GM12878 (cell line): Measurements from ENCODE around the gene LMO2. TPM values are rescaled to one million over a fixed set of nuclear protein-coding genes. Genes with fewer than 3 reads are reported as not detected.
A peak's percentile ranks its signal among the peaks of the same experiment; 100 is the strongest.

Experiments used
- ATF2 ChIP-seq: IDR thresholded peaks from 2 replicates; pipeline ENCODE4 v1.6.1; 2012; ENCODE audit warnings: low read length, inconsistent platforms
- CUX1 ChIP-seq: IDR thresholded peaks from 2 replicates; pipeline ENCODE4 v1.6.1; 2012; ENCODE audit warnings: improper control_type of control experiment, low read depth, low read length; ENCODE audit not compliant: insufficient replicate concordance
- GABPA ChIP-seq: IDR thresholded peaks from 2 replicates; pipeline ENCODE4 v1.6.1; 2014; ENCODE audit warnings: antibody characterized with exemption, low read depth, mild to moderate bottlenecking, inconsistent platforms
- NR2C1 ChIP-seq: fragments of 450-650 bp; IDR thresholded peaks from 2 replicates; pipeline ENCODE4 v1.6.1; 2017; ENCODE audit warnings: antibody characterized with exemption, mild to moderate bottlenecking, moderate library complexity
- RB1 ChIP-seq: fragments of 450-650 bp; formaldehyde crosslinking; IDR thresholded peaks from 2 replicates; pipeline ENCODE4 v1.6.1; 2017; ENCODE audit warnings: mild to moderate bottlenecking, borderline replicate concordance
- SKIL ChIP-seq: fragments of 450-650 bp; IDR thresholded peaks from 2 replicates; pipeline ENCODE4 v1.6.1; 2017; ENCODE audit warnings: mild to moderate bottlenecking, low read depth, inconsistent platforms; ENCODE audit not compliant: poor library complexity, severe bottlenecking
- SMC3 ChIP-seq: IDR thresholded peaks from 2 replicates; pipeline ENCODE4 v1.6.1; 2011; ENCODE audit warnings: low read length, improper control_type of control experiment, borderline replicate concordance
- STAT3 ChIP-seq: IDR thresholded peaks from 2 replicates; pipeline ENCODE4 v1.6.1; 2011; ENCODE audit warnings: low read depth, low read length, improper control_type of control experiment
- TBL1XR1 ChIP-seq: IDR thresholded peaks from 2 replicates; pipeline ENCODE4 v1.6.1; 2012; ENCODE audit warnings: low read depth, low read length, improper control_type of control experiment
- USF1 ChIP-seq: IDR thresholded peaks from 2 replicates; pipeline ENCODE4 v1.6.1; 2011; ENCODE audit warnings: borderline replicate concordance, low read depth, mild to moderate bottlenecking, moderate library complexity, mixed read lengths, low read length; ENCODE audit not compliant: insufficient read depth; ENCODE audit errors: extremely low read length
- ZBTB11 ChIP-seq: fragments of 450-650 bp; formaldehyde crosslinking; IDR thresholded peaks from 2 replicates; pipeline ENCODE4 v1.5.0; 2022; ENCODE audit warnings: mild to moderate bottlenecking, missing genetic modification characterization
- ZNF384 ChIP-seq: IDR thresholded peaks from 2 replicates; pipeline ENCODE4 v1.6.1; 2012; ENCODE audit warnings: low read depth, mild to moderate bottlenecking, low read length, improper control_type of control experiment, borderline replicate concordance
- polyA plus RNA-seq, 11 experiments: library from polyadenylated mRNA; depleted of rRNA in 4 of 11; unstranded in 6 of 11; stranded (reverse) in 5 of 11; fragments of >200 nt; fragmentation: Nextera tagmentation in 4 of 11; fragmentation: Illumina TruSeq in 1 of 11; extraction: Ambion mirVana in 4 of 11; extraction: Trizol in 1 of 11; gene quantifications; 1 replicate in 1 of 11; 2 replicates in 10 of 11; pipeline versions ENCODE4 v1.2.1 to v1.2.3, GENCODE V29; 2011 to 2016; ENCODE audit warnings: inconsistent platforms in 2 of 11, missing spikeins in 2 of 11, low read depth in 1 of 11
- total RNA-seq, 4 experiments: library from RNA; depleted of rRNA in 3 of 4; stranded (reverse); fragments of >200 nt in 3 of 4; fragmentation: Illumina TruSeq in 1 of 4; extraction: Trizol in 1 of 4; gene quantifications; 2 replicates each; pipeline versions ENCODE4 v1.2.1 to v1.2.3, GENCODE V29; 2013 to 2021

The LMO2 gene
- total and polyA plus RNA-seq, 10 of the 15 experiments (the other 5 are each of a cell fraction or from before 2014, with no cell fraction given) = 0.29 to 1.9 (median 1.1) TPM; not detected in 1

- TF ChIP-seq STAT3 = 0 out of 2 replicates have a peak, but pooled peaks have one; percentile 67
- no peak for TF ChIP-seq USF1
- TF ChIP-seq ATF2 = peak; percentile 96
- TF ChIP-seq NR2C1 = no peak
- TF ChIP-seq ZNF384 = no peak
- TF ChIP-seq SMC3 = no peak; the same call in 1 of the 2 replicates
- peak; percentile 81; the same call in 1 of the 2 replicates for TF ChIP-seq TBL1XR1
- no peak for TF ChIP-seq ZBTB11 (CRISPR knock-in tag)
- no peak for TF ChIP-seq RB1
- no peak for TF ChIP-seq CUX1
- peak; percentile 49; the same call in 1 of the 2 replicates for TF ChIP-seq GABPA
- peak; percentile 88 for TF ChIP-seq SKIL
Observed at GRCh38 chr11:33920838-33921613, 29.1 kb upstream of the LMO2 start (continued).
